Activated gamma-delta T cell (primary cell): ENCODE data around the gene TMBIM6.
"Not testable (repeated sequence)": the region's sequence is repeated elsewhere in the genome, so short reads cannot be mapped to it uniquely, and the experiment has no call there.

Experiments
- DNase-seq: peaks from one replicate; lab custom pipeline; 2025; lab: John Stamatoyannopoulos, UW

The TMBIM6 gene

DNA sequence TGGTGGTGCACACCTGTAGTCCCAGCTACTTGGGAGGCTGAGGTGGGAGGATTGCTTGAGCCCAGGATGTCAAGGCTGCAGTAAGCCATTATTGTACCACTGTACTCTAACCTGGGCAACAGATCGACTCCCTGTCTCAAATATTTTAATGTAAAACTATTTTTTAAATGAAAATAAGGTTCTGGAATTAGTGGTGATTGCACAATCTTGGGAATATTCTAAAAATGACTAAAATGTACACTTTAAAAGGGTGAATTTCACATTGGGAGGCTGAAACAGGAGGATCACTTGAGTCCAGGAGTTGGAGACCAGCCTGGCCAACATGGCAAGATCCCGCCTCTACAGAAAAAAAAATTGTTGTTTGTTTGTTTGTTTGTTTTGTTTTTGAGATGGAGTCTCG is 12.9 kb upstream of the TMBIM6 start:
- no peak for DNase-seq

DNA sequence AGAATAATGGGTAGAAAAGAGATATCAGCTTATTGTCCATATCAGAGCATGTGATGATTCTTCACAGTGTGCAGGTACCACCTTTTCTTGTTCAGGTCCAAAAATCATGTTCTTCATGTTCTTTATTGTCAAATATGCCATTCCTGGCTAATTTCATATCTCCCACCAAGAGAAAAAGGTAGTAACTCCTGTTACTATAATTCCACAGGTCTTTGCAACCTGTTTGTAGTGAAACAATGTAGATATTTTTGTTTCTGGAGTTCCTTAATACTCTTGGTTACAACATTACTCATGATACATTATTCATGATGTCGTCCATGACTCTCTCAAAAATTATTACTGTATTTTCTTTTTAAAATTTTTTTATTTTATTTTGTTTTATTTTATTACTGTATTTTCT is 11.3 kb upstream of the TMBIM6 start:
- no peak for DNase-seq

DNA sequence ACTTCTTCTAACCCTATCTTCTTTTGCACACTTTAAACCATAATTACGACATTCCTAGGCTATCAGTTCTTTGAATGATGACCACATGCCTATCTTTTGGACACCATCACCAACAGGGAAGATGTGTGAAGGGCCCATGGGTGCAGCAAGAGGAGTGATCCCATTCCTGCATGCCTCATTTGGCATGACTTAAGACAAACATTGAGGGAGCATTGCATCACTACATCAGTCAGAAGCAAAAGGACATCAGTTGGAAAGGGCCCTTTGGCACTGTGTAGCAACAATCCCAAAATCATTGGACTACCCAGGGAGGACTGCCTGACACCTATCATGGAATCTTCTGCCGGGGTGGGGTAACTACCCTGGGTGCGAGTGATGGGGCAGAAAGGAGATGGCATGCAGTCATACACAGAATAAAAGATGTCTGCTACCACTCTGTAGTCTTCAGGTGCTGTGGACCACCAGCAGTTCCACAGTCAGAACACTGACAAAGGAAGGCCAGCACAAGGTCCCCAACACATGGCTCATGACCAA is 10.7 kb upstream of the TMBIM6 start:
- DNase-seq, result no peak

DNA sequence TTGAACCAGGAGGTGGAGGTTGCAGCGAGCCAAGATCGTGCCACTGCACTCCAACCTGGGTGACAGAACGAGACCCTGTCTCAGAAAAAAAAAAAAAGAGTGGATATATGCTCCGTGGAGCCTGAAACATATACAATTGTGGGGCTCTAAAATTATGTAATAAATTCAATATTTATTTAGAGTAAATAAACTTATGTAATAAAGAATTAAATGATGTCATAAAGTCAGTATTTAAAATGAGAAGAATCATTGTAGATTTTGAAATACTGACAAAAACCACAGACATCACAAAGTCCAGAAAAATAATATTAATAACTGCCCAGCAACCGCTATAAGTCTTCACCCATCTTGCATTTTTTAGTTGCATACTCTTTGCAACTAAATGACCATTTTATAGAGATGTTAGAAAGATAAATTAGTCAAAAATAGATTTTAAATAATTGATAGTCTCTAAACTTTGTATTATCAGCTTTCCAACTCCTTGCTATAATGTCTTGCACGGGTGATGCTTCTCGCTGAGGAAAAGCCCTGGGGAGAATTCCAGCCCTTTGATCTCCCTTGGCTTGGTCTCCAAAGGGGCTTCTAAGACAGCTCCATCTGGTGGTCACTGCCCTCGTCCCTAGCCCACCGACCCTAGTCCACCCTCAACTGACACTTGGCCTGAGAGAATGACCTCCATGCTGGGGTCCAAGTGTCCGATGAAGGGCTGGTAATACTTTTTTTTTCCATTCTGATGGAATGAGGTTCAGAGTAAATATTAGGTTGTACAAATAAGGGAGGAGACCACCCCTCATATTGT is 7.9 kb upstream of the TMBIM6 start:
- DNase-seq, result no peak

DNA sequence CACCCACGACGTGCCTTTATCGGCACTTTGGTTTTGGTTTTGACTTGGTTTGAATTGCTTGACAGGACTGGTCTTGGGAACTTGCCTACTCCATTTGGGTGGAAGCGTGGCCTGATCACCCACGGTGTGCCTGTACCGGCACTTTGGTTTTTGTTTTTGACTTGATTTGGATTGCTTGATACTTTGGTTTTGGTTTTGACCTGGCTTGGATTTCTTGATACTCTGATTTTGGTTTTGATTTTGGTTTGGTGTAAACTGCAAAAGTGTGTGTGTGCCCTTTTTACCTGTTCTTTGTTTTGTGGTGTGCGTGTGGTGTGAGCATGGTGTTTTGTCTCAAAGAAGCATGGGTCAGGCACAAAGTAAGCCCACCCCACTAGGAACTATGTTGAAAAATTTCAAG is 6.5 kb upstream of the TMBIM6 start:
- not testable (repeated sequence) for DNase-seq

DNA sequence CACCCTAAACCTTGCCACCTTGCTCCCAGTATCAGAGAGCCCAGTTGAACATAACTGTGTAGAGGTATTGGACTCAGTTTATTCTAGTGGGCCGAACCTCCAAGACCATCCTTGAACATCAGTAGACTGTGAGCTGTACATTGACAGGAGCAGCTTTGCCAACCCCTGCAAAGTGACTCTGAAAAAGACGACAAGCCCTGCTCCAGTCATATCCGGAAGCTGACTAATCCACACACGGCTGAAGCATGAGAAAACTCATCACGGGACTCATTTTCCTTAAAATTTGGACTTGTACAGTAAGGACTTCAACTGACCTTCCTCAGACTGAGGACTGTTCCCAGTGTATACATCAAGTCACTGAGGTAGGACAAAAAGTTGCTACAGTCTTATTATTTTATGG is 2.6 kb upstream of the TMBIM6 start:
- not testable (repeated sequence) for DNase-seq

DNA sequence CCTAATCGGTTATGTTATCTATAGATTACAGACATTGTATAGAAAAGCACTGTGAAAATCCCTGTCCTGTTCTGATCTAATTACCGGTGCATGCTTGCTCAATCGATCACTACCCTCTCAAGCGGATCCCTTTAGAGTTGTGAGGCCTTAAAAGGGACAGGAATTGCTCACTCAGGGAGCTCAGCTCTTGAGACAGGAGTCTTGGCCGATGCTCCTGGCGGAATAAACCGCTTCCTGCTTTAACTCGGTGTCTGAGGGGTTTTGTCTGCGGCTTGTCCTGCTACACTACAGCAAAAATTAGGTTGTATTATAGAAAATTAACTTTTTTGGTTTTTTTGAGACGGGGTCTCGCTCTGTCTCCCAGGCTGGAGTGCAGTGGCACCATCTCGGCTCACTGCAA is 1.1 kb upstream of the TMBIM6 start:
- DNase-seq, result not testable (repeated sequence)

DNA sequence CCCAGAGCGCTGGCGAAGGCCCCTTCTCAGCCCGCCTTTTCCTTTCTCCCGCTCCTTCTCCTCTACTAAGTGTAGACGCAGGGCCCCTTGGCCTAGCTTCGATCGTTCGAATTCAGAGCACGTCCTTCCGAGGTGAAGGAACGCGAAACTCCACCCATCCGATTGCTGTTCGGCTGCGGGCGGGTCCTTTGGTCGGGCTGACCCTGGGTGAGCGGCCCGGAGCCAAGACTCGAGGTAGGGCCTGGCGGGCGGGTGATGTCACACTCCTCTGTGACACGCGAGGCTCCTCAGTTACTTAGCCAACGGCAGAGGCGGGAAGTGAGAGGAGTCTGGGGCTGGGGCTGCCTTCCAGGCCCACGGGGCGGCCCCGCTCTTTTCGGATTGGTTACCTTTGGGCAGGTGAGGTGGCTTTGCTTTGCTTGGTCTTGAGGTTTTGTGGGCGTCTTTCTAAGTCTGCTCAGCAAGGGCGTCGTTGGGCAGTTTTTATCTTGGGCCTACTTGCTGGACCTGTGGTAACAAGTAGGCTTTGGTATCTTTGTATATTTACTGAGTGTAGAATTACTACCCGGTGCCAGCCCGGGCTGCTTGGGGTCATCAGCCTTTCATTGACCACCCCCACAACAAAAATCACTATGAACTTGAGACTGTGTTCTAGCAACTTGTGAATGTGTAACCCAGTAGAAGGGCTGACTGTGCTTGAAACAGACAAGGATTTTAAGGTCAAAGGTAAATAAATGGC is 694 bp downstream of the TMBIM6 start:
- DNase-seq, result peak; percentile 73

DNA sequence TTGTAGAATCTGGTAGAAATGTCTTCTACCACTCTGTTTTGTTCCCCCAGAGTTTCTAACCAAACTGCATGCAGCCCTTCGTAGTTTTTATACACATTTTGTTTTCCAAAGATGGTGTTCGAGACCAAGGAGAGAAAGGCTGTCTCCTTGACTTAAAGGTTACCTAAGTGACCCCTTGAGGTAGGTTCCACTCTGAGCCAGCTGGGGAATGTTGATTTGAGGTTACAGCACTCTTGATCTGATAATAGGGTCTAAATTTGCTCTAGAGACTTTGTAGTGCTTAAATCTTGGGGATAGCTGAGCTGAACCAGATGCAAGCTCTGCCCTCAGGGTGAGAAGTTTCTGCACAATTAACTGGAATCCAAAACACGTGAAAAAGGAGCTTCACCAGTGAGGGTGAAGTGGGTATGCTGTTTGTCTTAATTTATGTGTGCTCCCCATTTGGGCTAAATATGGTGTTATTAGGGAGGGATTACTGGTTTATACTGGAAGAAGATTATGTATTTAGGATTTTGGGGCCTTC is 3.1 kb downstream of the TMBIM6 start:
- no peak for DNase-seq

DNA sequence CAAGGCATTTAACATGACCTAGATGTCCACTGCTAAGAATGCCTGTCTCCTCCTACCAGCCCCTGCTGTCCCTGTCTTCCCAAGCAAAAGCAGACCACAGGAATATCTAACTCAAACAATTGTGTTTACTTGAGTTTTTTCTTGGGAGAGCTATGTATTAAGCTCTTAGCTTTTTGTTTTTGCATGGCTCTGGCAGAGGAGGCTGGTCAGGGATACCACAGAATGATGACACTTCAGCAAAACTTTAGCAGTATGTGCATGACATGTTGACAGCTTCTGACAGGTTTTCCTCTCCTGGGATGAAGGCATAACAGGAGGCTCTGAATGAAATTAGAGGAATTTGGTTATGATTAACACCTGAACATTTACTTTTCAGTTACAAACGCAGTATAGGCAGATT is 6.9 kb downstream of the TMBIM6 start:
- no peak for DNase-seq

DNA sequence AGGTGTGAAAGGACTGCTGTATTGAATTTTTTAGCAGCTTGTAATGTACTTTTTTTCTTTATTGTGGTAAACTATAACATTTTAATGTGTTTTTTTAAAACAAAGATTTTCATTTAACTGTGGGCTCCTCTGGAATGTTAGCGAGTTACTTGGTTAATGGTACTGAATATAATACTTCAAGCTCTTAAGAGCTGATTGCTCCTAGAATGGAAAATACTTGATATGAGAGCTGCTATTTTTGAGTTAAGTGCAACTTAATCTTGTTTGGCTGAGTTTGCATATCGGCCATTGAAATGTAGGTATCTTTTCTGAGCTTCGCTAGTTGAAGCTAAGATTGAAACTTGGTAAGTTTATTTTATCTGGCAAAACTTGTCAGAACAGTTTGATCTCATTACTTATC is 7.4 kb downstream of the TMBIM6 start:
- no peak for DNase-seq

DNA sequence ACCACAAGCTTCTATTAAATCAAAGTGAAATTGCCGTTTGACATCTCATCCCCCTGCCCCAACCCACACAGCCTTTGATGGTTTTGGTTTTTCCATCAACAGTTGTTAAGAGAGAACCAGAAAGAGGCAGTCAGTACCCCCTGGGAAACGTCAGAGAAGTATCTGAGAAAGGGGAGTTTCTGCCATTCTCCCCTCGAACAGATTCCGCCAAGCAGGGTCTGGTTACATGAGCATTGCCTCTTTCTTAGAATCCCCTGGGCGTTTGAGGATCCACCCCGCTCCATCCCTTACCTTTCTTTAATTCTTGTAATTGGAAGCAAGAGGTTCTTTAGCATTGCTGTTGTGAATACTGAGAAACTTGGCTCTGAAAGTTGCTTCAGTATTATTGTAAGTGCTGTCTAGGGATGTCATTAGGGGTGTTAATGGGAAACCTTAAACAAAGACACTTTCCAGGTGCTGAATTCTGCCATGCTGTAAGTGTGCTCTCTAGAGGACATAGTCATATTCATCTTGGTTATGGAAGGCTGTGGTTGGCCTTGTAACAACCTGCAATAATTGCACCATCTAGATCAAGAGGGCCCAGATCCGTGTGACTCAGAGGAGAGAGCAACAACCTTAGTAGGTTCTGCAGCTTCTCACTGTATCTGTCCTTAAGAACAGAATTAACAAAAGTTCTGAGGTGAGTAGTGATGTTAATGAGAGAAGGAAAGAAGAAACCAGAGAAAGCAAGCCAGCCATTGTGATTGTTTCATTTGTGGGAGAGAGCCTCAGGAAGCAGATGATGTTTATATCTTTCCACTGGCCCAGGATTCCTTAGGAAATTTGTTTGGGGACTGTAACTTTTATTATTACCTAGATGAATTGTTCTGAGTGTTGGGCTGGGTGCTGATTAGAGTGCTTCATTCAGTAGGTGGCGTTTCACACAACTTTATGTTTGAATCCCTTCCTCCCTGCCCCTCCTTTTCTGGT is 9.0 kb downstream of the TMBIM6 start:
- no peak for DNase-seq

DNA sequence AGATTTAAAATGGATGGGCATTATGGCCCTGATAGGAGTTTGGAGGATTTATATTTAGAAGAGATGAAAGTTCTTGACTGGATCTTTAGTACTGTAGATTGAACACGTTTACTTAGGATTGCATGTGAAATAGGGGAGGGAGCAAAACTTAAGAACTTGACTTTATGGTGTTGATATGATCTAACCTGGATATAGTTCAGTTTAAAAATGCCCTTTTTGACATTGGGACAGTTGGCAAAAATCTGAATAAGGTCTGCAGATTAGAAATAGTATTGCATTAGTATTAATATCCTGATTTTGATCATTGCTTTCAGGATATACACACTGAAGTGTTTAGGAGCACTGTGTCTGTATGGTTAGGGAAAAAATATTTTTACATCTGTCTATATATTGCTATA is 9.6 kb downstream of the TMBIM6 start:
- DNase-seq, result no peak

DNA sequence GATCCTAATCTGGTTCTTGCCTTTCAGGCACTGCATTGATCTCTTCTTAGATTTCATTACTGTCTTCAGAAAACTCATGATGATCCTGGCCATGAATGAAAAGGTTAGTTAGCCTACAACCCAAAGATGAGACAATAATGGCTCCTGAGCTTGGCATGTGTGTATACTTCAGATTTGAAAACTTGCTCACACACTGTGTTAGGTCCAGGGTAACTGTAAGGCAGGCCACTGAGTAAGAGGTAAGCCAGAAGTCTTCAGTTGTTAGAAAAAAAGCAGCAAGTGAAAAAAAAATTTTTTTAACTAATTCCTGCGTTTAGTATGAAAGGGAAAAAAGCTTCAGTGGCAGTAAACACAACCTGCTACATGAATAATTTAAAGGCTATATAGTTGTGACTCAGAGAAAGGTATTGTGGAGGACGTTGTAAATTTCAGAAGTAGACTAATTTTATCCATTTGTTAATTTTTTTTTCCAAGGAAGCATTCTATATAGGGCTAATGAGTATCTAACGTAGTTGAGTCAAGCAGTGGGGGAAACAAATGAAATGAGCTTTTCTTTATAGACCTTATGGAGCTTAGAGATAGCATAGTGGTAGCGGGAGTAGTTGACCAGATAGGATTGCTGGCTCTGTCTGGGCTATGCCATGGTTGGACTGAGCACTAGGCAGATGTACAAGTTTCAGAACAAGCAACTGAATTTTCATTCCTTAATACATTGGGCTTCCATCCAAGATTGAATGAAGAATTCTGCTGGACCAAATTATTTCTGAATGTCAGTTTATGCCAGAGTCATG is 20.5 kb downstream of the TMBIM6 start:
- DNase-seq, result no peak

DNA sequence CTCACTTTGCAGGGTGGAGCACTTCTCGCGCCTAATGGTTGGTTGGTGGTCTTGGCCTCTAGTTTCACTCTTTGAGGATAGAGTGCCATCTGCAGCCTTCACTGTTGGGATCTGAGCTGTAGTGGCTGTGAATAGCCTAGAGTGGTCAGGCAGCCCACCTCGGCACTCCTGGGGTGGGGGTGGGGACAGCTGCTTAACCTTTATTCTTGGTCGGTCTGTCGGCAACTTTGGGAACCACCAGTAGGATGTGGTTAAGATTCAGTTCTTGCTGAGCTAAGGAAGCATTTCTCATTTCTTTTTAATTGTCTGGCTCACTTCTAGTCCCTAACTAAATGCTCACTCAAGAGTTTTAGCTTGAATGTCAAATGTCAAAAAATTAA is 21.1 kb downstream of the TMBIM6 start:
- DNase-seq, result no peak

DNA sequence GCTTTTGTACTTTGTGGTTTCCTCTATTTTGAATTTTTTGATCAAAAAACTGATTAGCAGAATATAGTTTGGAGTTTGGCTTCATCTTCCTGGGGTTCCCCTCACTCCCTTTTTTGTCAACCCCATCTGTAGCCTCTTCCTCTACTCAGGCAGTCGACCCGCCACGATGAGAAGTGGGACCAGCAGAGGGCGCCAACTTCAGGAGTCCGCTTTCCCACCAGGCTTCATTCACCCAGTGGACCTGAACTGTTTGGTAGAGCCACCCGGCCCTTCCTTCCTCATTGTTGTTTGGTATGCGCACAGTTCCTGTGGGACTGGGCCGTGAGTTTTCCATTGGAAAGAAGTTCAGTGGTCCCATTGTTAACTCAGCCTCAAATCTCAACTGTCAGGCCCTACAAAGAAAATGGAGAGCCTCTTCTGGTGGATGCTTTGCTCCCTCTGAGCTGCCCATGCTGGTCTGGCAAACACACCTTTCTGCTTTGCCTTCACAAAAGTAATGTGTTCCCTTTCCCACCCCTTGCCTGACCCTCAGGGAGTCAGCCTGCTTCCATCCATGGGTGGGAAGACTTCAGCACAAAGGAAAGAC is 21.7 kb downstream of the TMBIM6 start:
- peak; percentile 16 for DNase-seq

DNA sequence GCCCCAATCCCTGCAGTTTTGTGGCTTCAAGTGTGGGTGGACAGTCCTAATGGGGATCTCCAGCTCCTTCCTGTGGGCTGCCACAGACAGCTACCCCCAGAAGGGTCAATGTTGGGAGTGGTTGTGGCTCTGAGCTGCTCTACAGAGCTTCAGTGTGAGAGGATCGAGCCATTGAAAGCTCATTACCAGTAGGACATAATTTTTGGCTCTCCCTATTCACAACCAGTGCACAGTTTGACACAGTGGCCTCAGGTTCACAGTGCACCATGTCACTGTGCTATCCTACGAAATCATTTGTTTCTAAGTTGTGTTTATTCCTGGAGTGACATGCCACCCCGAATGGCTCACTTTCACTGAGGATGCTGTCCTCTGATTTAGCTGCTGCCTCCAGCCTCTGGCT is 22.8 kb downstream of the TMBIM6 start:
- DNase-seq, result no peak

DNA sequence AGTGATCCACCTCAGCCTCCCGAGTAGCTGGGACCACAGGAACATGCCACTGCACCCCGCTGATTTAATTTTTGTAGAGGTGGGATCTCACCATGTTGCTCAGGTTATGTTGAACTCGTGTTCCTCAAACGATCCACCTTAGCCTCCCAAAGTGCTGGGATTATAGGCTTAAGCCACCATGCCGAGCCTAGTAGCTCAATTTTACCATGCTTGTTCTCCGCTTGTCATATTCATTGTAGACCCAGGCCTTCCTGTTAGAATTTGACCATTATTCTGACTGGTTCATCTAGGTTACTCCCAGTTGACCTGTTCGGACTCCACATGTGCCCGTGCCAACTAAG is 24.7 kb downstream of the TMBIM6 start:
- no peak for DNase-seq

DNA sequence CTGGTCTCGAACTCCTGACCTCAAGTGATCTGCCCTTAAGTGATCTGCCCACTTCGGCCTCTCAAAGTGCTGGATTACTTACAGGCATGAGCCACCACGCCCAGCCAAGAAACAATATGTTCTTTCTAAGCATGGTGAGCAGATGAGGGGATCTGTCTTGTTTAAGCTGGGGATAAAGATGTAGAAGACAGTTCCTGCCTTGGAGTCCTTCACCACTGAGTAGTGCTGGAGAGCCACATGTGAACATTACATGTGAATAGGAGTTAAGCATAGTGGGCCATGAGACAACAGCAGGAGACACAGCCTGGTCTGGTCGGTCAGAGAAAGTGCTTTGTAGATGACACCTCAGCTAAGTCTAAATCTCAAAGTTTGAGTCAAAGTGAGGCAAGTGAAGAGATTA is 26.0 kb downstream of the TMBIM6 start:
- no peak for DNase-seq

DNA sequence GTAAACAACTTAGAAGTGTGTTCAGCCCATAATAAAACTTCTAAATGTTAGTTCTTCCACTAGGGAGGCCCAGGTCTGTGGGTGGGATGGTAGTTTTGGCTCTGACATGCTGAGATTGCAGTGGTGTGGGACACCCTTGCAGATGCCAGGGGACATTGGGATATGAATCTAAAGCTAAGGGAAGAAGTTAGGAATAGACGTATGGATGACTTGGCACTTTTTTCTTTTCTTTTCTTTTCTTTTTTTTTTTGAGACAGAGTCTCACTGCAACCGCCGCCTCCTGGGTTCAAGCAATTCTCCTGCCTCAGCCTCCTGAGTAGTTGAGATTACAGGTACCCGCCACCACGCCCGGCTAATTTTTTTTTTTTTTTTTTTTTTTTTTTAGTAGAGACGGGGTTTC is 31.7 kb downstream of the TMBIM6 start:
- DNase-seq, result not testable (repeated sequence)

DNA sequence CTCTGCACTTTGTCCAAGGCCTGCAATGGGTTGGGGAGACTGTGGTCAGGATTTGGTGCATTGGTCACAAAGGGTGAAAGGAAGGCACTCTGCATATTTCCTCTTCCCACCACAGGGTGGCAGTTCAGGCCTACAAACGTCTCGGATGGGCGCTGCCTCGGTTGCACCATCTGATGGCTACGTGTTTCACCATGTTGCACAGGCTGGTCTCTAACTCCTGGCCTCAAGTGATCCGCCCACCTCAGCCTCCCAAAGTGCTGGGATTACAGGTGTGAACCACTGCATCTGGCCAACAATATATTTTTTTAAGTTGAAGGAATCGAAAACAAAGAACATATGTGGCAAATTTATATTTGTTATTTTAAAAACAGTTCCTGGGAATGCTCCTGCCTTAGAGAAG is 35.1 kb downstream of the TMBIM6 start:
- no peak for DNase-seq
